ENCODE results near the gene PLCL1. TPM values are rescaled to one million over a fixed set of nuclear protein-coding genes. Genes with fewer than 3 reads are reported as not detected.

The PLCL1 gene
- total RNA-seq, 3 donors from 2014 or later, result 6.6 to 11.3 (median 11.1) TPM

- Histone ChIP-seq H3K4me1 (no peaks in the 10 kb centered on the region), H3K9me3 (no peaks in the 10 kb centered on the region), H3K27ac (peak overlapping the region in 1 of 2 donors; percentile 48), H3K4me3 (no peak overlapping the region), H3K36me3 (no peaks in the 10 kb centered on the region), H3K27me3 (no peaks in the 10 kb centered on the region)
- no peak for TF ChIP-seq POLR2A (IDR thresholded peaks at IDR 0.05)
- no peak for TF ChIP-seq POLR2AphosphoS5 (IDR thresholded peaks at IDR 0.05)
- no peak for TF ChIP-seq CTCF (IDR thresholded peaks at IDR 0.05)
- intact Hi-C loops (cut with DNase I; ENCODE audit: low total_unique reads), result no loop called here
- no peak for DNase-seq (ENCODE audit: low spot score in 2 of 2)
These were observed 120.8 kb downstream of the PLCL1 start for GRCh38 chr2:197925204-197925603.

- intact Hi-C loops (cut with DNase I; ENCODE audit: low total_unique reads), result no loop called here
- no peak overlapping the region for H3K4me3 ChIP-seq
- H3K9me3 ChIP-seq, result no peaks in the 10 kb centered on the region
- H3K27me3 ChIP-seq, result no peaks in the 10 kb centered on the region
- no peaks in the 10 kb centered on the region for H3K36me3 ChIP-seq
- DNase-seq (ENCODE audit: low spot score in 2 of 2), result no peak
- TF ChIP-seq POLR2AphosphoS5 (IDR thresholded peaks at IDR 0.05) (no peak), POLR2A (IDR thresholded peaks at IDR 0.05) (no peak), CTCF (IDR thresholded peaks at IDR 0.05) (no peak)
- H3K27ac ChIP-seq, result no peak overlapping the region
- no peaks in the 10 kb centered on the region for H3K4me1 ChIP-seq
These were observed 121.6 kb downstream of the PLCL1 start for GRCh38 chr2:197925976-197926375.

GRCh38 chr2:197926673-197927072, 122.3 kb downstream of the PLCL1 start:
- intact Hi-C loops (cut with DNase I; ENCODE audit: low total_unique reads), result no loop called here
- Histone ChIP-seq H3K27ac (no peak overlapping the region), H3K27me3 (no peaks in the 10 kb centered on the region), H3K36me3 (no peaks in the 10 kb centered on the region), H3K4me3 (no peak overlapping the region), H3K9me3 (no peaks in the 10 kb centered on the region), H3K4me1 (no peaks in the 10 kb centered on the region)
- no peak for DNase-seq (ENCODE audit: low spot score in 2 of 2)
- TF ChIP-seq POLR2A (IDR thresholded peaks at IDR 0.05) (no peak), CTCF (IDR thresholded peaks at IDR 0.05) (no peak), POLR2AphosphoS5 (IDR thresholded peaks at IDR 0.05) (no peak)

- Histone ChIP-seq H3K36me3 (no peaks in the 10 kb centered on the region), H3K27ac (no peak overlapping the region), H3K27me3 (no peaks in the 10 kb centered on the region), H3K4me3 (no peak overlapping the region), H3K4me1 (no peaks in the 10 kb centered on the region), H3K9me3 (no peaks in the 10 kb centered on the region)
- no peak for DNase-seq (ENCODE audit: low spot score in 2 of 2)
- intact Hi-C loops (cut with DNase I; ENCODE audit: low total_unique reads), result no loop called here
- no peak for TF ChIP-seq POLR2AphosphoS5 (IDR thresholded peaks at IDR 0.05)
- no peak for TF ChIP-seq CTCF (IDR thresholded peaks at IDR 0.05)
These were observed 123.6 kb downstream of the PLCL1 start for GRCh38 chr2:197927994-197928393.

GRCh38 chr2:197929008-197929885, 124.9 kb downstream of the PLCL1 start:
- intact Hi-C loops (cut with DNase I; ENCODE audit: low total_unique reads), result no loop called here
- Histone ChIP-seq H3K4me1 (no peaks in the 10 kb centered on the region), H3K27me3 (no peaks in the 10 kb centered on the region)

More at GRCh38 chr2:197929008-197929885, 124.9 kb downstream of the PLCL1 start:
- no peak for DNase-seq (ENCODE audit: low spot score in 2 of 2)
- Histone ChIP-seq H3K4me3 (no peak overlapping the region), H3K36me3 (no peaks in the 10 kb centered on the region), H3K27ac (no peak overlapping the region), H3K9me3 (no peaks in the 10 kb centered on the region)
- TF ChIP-seq CTCF (IDR thresholded peaks at IDR 0.05) (no peak), POLR2A (IDR thresholded peaks at IDR 0.05) (no peak), POLR2AphosphoS5 (IDR thresholded peaks at IDR 0.05) (no peak)

Measured in breast epithelium (tissue), 4 donors.